ENCODE measurements around the gene ZNF567.

The ZNF567 gene

DNA sequence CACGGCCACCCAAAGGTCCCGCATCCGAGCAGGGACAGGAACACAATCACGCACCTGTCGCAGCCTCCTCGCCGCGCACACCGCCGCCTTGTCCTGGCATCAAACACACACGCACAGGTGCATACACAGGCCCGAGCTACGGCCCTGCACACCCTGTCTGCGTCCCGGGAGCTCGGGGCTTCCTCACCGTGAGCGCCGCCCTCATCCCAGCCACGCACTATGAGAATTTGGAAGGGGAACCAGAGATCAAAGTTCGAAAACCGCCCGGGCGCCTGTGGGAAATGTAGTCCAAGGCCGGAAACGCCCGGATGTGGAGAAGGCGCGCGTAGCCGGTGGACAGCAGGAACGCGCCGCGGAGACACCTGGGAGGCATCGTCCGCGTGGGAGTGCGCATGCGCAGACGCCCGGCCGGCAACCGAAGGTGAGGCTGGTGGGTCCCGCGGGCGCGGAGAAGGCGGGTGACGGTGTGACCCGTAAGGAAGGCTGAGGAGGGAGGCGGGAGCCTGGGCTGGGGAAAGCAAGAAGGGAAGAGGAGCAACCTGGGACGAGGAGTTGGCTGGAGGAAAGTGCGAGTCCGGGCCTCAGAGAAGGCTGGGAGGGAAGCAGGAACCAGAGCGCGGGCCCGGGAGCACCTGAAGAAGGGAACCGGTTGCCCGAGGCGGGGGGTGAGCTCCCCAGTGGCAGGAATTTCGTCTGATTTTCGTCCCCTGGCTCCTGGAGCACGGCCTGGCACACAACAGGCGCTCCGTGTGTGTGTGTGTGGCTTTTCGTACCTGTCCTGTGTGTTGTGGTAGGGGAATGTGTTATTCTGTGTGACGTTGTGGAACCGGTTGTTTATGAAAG lies at the start of gene ZNF567:
Gene ZNF567, plus strand, starts transcription at position 399 of the 843 bp plus-strand sequence. CDS start 7,256 bp downstream, outside the sequence.
- H3K4me3 ChIP-seq (ENCODE audit: low read depth, low read length), result peak within 1 kb of the TSS; percentile 99
- DNase-seq (ENCODE audit: low read depth), result peak; percentile 91
- TF ChIP-seq, protein P1, sequence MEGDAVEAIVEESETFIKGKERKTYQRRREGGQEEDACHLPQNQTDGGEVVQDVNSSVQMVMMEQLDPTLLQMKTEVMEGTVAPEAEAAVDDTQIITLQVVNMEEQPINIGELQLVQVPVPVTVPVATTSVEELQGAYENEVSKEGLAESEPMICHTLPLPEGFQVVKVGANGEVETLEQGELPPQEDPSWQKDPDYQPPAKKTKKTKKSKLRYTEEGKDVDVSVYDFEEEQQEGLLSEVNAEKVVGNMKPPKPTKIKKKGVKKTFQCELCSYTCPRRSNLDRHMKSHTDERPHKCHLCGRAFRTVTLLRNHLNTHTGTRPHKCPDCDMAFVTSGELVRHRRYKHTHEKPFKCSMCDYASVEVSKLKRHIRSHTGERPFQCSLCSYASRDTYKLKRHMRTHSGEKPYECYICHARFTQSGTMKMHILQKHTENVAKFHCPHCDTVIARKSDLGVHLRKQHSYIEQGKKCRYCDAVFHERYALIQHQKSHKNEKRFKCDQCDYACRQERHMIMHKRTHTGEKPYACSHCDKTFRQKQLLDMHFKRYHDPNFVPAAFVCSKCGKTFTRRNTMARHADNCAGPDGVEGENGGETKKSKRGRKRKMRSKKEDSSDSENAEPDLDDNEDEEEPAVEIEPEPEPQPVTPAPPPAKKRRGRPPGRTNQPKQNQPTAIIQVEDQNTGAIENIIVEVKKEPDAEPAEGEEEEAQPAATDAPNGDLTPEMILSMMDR (IDR thresholded peaks at IDR 0.05; ENCODE audit: control insufficient read depth, extremely low read depth, insufficient read depth), result no peak

DNA sequence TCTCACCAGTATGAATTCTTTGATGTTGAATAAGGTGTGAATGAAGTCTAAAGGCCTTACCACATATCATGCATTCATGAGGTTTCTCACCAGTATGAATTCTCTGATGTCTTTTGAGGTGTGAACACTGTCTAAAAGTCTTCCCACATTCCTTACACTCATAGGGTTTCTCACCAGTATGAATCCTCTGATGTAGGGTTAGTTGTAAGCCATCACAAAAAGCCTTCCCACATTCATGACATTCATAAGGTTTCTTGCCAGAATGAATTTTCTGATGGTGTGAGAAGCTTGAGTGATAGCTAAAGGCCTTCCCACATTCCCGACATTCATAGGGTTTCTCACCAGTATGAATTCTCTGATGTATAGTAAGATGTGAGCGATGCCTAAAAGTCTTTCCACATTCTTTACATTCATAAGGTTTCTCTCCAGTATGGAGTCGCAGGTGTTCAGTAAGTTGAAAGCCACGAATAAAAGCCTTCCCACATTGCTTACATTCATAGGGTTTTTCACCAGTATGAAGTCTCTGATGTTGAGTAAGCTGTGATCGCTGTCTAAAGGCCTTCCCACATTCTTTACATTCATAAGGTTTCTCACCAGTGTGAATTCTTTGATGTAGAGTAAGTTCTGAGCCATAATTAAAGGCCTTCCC lies 48.4 kb upstream of the ZNF567 start:
- no peak overlapping the region for H3K4me3 ChIP-seq (ENCODE audit: low read depth, low read length)
- TF ChIP-seq, protein P1 (IDR thresholded peaks at IDR 0.05; ENCODE audit: control insufficient read depth, extremely low read depth, insufficient read depth), result no peak
- DNase-seq (ENCODE audit: low read depth), result no peak

DNA sequence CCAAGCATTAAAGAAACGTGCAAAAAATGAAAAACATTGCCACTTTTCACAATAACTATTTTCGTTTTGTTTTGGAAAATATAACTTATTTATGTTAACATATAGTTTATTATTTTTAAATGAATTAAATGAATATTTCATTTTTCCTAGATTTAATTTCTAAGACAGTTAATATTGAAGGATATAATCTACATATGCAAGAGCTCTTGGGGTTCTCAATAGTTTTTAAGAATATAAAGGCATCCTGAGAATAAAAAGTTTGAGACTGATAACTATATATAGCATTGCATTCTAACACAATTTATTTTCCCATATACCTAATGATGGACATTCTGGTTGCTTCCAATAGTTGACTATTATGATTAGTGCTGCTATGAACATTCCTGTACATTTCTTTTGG lies 40.7 kb upstream of the ZNF567 start:
- TF ChIP-seq, protein P1 (IDR thresholded peaks at IDR 0.05; ENCODE audit: control insufficient read depth, extremely low read depth, insufficient read depth), result no peak
- H3K4me3 ChIP-seq (ENCODE audit: low read depth, low read length), result no peak overlapping the region
- no peak for DNase-seq (ENCODE audit: low read depth)

DNA sequence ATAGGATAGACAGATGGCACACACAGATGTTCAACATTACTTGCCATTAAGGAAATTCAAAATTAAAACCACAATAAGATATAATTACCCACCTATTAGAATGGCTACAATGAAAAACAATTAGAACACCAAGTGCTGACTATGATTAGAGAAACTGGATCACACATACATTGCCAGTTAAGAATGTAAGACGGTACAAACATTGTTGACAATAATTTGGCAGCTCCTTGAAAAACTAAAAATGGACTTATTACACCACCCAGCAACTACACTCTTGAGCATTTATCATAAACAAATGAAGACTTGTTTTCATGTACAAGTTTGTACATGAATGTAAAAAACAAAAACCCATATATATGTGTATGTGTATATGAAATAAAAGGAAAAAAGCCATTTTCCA lies 34.5 kb upstream of the ZNF567 start:
- H3K4me3 ChIP-seq (ENCODE audit: low read depth, low read length), result no peak overlapping the region
- DNase-seq (ENCODE audit: low read depth), result no peak
- TF ChIP-seq, protein P1 (IDR thresholded peaks at IDR 0.05; ENCODE audit: control insufficient read depth, extremely low read depth, insufficient read depth), result no peak

DNA sequence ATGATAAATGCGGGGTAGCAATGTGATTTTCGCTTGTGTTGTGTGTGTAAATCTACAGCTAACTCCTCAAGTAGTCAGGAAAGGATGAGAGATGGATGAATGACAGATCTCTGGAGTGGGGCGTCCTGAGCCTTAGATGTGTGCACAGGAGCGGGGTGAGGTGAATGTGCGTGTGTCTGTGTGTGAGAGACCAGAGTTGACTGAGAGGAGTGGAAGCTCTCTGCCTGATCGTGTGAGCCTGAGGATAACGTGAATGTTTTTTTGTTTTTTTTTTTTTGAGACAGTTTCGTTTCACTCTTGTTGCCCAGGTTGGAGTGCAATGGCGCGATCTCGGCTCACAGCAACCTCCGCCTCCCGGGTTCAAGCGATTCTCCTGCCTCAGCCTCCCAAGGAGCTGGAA lies 21.6 kb upstream of the ZNF567 start:
- no peak for DNase-seq (ENCODE audit: low read depth)
- TF ChIP-seq, protein P1 (IDR thresholded peaks at IDR 0.05; ENCODE audit: control insufficient read depth, extremely low read depth, insufficient read depth), result no peak
- H3K4me3 ChIP-seq (ENCODE audit: low read depth, low read length), result peak overlapping the region; percentile 67

DNA sequence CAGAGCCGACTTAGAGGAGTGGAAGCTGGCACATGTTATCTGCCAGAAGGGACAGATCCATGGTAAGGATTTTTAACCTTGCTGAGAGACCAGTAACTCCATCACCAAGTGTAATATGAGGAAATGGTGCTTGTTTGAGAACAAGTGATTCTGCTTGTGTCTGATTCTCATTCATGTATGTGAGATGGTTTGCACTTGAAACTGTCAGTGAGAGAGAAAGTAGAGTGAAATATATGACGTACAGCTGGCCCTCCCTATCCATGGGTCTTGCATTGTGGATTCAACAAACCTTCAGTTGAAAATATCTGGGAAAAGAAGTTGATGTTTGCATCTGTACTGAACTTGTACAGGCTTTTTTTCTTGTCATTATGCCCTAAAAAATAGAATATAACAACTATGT lies 18.8 kb upstream of the ZNF567 start:
- H3K4me3 ChIP-seq (ENCODE audit: low read depth, low read length), result no peak overlapping the region
- TF ChIP-seq, protein P1 (IDR thresholded peaks at IDR 0.05; ENCODE audit: control insufficient read depth, extremely low read depth, insufficient read depth), result no peak
- no peak for DNase-seq (ENCODE audit: low read depth)
